Ishikawa (cell line): ENCODE results near the gene TRAF1.

Source experiments
- CEBPB ChIP-seq: IDR thresholded peaks from 2 replicates; pipeline ENCODE4 v1.6.1; 2012
- CREB1 ChIP-seq: IDR thresholded peaks from 2 replicates; pipeline ENCODE4 v1.6.1; 2012; ENCODE audit warnings: low read depth
- EGR1 ChIP-seq: IDR thresholded peaks from 2 replicates; pipeline ENCODE4 v1.6.1; 2012
- EP300 ChIP-seq: IDR thresholded peaks from 2 replicates; pipeline ENCODE4 v1.6.1; 2012; ENCODE audit warnings: borderline replicate concordance
- FOXM1 ChIP-seq: IDR thresholded peaks from 2 replicates; pipeline ENCODE4 v1.6.1; 2012; ENCODE audit warnings: low read depth, borderline replicate concordance
- MAX ChIP-seq: IDR thresholded peaks from 2 replicates; pipeline ENCODE4 v1.6.1; 2012
- NFIC ChIP-seq: IDR thresholded peaks from 2 replicates; pipeline ENCODE4 v1.6.1; 2012
- RAD21 ChIP-seq: IDR thresholded peaks from 2 replicates; pipeline ENCODE4 v1.6.1; 2012; ENCODE audit warnings: low read depth
- REST ChIP-seq: IDR thresholded peaks from 2 replicates; pipeline ENCODE4 v1.6.1; 2012; ENCODE audit warnings: low read depth, mild to moderate bottlenecking
- TAF1 ChIP-seq: IDR thresholded peaks from 2 replicates; pipeline ENCODE4 v1.6.1; 2012; ENCODE audit warnings: low read depth, mild to moderate bottlenecking
- TCF12 ChIP-seq: IDR thresholded peaks from 2 replicates; pipeline ENCODE4 v1.6.1; 2012; ENCODE audit warnings: low read depth
- TEAD4 ChIP-seq: IDR thresholded peaks from 2 replicates; pipeline ENCODE4 v1.6.1; 2012
- USF1 ChIP-seq: IDR thresholded peaks from 2 replicates; pipeline ENCODE4 v1.6.1; 2012
- YY1 ChIP-seq: IDR thresholded peaks from 2 replicates; pipeline ENCODE4 v1.6.1; 2012; ENCODE audit warnings: low read depth
- ZBTB7A ChIP-seq: IDR thresholded peaks from 2 replicates; pipeline ENCODE4 v1.6.1; 2012; ENCODE audit warnings: low read depth

Gene TRAF1

GRCh38 chr9:120891884-120892747, 34.5 kb downstream of the TRAF1 start:
- TF ChIP-seq CREB1 (no peak), CEBPB (no peak), EP300 (no peak), USF1 (no peak), MAX (no peak), FOXM1 (no peak), TAF1 (no peak), ZBTB7A (no peak), TCF12 (no peak), NFIC (no peak), REST (no peak), YY1 (no peak), EGR1 (no peak), RAD21 (no peak), TEAD4 (no peak)

- TF ChIP-seq REST (no peak), TAF1 (no peak), NFIC (no peak), MAX (no peak)
These were observed 35.2 kb downstream of the TRAF1 start for GRCh38 chr9:120891245-120891883.

GRCh38 chr9:120890320-120891244, 36.0 kb downstream of the TRAF1 start:
- TF ChIP-seq CEBPB, result no peak
- TF ChIP-seq REST, result no peak
- no peak for TF ChIP-seq NFIC
- no peak for TF ChIP-seq USF1
- TF ChIP-seq EGR1, result no peak
- TF ChIP-seq MAX, result no peak
- no peak for TF ChIP-seq EP300
- TF ChIP-seq RAD21, result no peak
- TF ChIP-seq CREB1, result no peak
- no peak for TF ChIP-seq FOXM1
- no peak for TF ChIP-seq TCF12
